HPDE6-E6E7 (cell line): ENCODE data around the gene CDC37.
"Not testable (repeated sequence)": the region's sequence is repeated elsewhere in the genome, so short reads cannot be mapped to it uniquely, and the experiment has no call there.

Experiments used
- DNase-seq: peaks from one replicate; pipeline ENCODE4 v3.0.0; 2011; ENCODE audit warnings: missing footprints; ENCODE audit errors: extremely low spot score

CDC37 gene

GRCh38 chr19:10419646-10420443 is 16.5 kb upstream of the CDC37 start:
- no peak for DNase-seq

- no peak for DNase-seq
These were observed 15.9 kb upstream of the CDC37 start for GRCh38 chr19:10419200-10419645.

GRCh38 chr19:10418485-10419199 is 15.3 kb upstream of the CDC37 start:
- DNase-seq, result no peak

DNA sequence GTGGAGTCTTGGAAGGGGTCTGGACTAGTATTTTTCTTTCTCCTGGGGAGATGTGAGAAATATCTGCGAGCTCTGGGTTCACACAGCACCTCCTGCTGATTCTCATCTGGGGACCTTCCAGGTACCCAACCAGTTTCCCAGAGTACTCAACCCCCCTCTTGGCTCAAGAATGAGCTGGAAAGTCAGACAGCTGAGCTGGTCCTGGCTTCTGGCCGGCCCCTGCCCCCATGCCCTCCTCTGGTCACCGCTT is 14.8 kb upstream of the CDC37 start:
- no peak for DNase-seq

DNA sequence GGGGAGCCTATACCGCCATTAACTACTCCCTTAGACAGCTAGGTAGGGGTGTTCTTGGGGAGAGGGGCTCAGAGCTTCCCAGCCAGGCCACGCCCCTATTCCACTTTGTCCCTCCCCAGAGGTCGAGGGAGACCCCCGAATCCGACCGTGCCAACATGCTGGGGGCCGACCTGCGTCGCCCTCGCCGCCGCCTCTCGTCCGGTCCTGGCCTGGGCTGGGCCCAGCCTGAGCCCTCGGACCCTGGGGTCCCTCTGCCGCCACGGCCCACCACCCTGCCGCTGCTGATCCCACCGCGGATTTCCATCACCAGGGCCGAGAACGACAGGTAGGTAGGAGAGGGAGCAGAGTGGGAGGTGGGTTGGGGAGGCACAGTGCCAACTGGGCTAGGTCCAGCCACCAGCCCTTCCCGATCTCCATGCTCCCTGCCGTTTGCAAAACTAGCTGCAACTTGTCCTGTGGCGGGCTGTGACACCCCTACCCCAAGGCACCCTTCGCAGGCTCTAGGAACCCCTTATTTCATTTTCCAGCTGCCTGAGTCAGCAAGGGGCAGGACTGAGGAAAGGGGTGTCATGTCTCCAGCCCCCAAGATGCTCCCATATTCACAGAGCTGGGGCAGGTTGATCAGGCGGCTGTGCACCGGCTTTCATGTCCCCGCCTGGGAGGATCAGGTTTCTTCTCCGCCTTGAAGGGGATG is 14.3 kb upstream of the CDC37 start:
- DNase-seq, result no peak

DNA sequence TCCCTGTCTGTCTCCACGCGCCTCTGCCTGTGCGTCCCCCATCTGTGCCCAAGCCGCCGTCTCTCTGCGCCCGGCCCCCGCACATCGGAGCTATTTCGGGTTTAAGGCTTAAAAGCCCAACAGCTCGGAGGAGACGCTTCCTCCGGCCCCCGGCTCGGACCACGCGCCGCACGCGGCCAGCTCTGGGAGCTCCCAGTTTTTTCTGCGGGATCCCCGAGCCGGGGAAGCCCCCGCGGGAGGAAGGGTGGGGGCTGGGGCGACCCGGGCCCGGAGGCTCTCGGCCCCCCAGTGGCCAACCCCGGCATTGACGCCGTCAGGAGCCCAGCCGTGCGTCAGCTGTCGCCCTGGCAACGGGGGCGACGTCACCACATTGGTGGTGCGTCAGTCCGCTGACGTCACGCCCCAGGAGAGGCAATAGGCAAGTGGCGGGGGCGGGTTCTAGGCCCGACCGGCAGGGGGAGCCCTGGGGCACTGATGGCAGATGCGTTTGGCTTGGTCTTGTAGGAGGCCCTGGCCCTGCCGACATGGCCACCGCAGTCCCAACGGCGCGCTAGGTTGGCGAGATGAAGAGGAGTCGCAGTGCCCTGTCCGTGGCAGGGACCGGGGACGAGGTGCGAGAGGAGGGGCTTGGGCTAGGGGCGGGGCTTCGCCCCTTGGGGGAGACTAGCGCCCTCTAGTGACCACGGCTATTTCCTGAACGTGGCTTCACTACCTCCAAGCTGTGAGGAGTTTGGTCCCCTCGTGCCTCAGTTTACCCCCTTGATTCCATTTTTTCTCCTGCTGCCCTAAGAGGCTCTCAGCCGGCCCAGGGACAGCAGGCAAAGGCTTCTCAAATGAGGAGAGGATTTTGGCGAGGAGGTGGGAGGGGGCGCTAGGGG is 13.3 kb upstream of the CDC37 start:
- DNase-seq, result no peak

DNA sequence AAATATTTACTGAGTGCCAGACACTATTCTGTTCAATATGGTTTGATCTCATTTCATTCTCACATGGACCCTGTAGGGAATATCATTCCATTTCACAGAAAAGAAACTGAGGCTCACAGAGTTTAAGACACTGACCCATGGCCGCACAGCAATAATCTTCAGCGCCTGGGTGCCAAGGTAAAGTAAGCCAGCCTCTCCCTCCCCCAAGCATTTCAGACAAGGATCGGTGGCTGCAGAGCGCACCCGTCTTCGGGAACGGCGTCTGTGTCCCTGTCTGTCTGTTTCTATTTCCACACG is 12.7 kb upstream of the CDC37 start:
- no peak for DNase-seq

DNA sequence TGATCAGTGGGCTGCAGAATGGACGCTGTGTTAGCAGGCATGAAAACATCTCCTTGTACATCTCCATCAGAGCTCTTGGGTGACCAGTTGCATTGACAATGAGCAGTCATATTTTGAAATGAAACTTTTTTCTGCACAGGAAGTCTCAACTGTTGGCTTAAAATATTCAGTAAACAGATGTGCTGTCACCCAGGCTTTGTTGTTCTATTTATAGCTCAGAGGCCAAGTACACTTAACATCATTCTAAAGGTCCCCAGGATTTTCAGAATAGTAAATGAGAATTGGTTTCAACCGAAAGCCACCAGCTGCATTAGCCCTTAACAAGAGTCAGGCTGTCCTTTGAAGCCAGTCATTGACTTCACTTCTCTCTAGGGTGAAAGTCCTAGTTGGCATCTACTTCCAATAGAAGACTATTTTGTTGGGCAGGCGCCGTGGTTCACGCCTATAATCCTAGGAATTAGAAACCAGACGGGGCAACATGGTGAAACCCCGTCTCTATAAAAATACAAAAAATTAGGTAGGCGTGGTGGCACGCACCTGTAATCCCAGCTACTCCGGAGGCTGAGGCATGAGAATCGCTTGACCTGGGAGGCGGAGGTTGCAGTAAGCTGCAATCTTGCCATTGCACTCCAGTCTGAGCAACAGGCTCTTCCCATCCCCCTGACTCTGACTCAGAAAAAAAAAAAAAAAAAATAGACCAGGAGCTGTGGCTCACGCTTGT is 9.1 kb upstream of the CDC37 start:
- DNase-seq, result no peak

DNA sequence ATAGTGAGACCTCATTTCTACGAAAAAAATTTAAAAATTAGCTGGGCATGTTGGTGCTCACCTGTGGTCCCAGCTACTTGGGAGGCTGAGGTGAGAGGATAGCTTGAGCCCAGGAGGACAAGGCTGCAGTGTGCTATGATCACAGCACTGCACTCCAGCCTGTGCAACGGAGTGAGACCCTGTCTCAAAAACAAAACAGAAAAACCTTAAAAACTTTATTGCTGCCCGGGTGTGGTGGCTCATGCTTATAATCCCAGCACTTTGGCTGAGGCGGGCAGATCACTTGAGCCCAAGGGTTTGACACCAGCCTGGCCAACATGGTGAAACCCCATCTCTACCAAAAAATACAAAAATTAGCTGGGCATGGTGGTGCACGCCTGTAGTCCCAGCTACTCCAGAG is 7.9 kb upstream of the CDC37 start:
- not testable (repeated sequence) for DNase-seq

- DNase-seq, result no peak
These were observed 5.4 kb upstream of the CDC37 start for GRCh38 chr19:10408511-10409283.

GRCh38 chr19:10407096-10407495 is 3.8 kb upstream of the CDC37 start:
- DNase-seq, result no peak

GRCh38 chr19:10406191-10406590 is 2.8 kb upstream of the CDC37 start:
- no peak for DNase-seq

DNA sequence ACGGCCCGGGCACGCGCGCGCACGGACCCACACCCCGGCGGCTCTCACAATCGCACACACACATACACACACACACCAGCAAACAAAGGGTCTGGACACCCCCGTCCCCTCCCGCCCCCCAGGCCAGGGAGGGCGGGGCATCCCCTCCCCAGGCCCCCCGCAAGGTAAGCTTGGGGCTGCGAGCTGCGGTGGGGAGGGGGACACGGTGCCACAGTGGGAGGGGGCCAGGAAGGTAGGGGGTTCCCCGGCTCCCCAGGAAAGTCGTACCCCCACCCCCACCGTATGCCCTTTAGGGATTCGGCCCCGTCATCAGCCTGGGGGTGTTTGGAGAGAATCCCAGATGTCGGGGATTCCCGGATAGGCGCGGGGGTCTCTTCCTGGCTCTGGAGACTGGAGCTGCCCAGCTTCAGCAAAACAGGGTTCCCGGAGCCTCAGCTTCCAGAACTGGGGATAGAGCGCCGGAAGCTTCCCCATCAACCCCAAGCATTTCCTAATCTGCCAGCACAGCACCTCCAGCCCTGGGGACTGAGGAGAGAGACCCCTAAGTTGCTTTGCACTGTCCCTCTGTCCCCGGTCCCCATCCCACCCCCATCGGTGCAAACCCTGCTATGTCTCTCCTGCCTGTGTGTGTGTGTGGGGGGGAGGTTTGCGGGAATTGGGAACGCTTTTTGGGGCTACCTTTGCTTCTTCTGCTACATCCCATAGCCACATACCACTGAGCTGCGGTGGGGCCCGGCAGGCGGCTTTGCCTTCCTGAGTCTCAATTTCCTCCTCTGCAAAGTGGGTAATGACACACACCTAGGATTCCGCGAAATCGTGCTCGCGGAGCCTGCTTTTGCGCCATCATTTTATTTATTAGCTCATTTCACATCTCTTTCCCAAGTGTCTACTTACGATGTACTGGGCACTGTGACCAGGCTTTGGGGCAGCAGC is 1.8 kb upstream of the CDC37 start:
- DNase-seq, result no peak

DNA sequence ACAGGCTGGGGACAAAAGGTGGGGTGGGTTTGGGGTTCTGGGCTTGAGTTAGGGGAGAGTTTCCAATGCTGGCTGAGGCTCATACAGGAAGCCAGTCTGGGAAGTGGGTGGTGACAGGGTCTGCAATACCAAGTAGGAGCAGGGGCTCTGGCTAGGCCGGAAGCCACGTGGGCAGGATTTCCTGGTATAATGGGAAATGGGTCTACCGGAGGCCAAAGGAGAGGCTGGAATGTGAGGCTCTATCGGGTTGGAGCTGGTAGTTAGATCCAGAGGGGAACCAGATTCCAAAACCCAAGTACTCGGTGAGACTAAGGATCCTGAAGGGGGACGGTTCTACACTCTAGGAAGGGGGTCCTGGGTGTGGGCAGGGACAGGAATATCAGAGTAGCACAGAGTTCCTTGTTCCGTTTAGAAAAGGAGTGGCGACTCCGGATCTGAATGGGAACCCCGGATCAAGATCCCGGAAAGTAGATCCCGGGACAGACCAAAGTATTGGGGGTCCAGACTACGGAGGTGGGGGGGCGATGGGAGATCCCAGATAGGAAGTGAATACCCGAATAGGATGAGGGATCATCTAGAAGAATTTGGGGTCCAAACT is 802 bp downstream of the CDC37 start:
- DNase-seq, result no peak

DNA sequence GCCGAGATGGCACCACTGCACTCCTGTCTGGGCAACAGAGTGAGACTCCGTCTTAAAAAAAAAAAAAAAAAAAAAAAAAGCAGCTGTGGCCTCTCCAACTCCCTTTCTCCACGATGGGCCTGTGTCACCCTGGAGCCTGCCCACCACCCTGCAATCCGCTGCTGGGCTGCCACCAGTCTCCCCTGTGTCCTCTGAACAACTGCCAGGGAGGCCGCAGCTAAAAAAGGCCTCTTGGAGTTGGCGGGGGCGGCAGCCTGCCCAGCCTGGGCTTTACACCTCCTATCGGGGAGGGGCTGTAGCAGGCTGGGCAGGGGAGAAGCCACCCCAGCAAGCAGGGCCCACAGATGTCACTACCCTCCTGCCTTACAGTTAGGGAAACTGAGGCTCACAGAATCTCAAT is 3.5 kb downstream of the CDC37 start:
- no peak for DNase-seq

DNA sequence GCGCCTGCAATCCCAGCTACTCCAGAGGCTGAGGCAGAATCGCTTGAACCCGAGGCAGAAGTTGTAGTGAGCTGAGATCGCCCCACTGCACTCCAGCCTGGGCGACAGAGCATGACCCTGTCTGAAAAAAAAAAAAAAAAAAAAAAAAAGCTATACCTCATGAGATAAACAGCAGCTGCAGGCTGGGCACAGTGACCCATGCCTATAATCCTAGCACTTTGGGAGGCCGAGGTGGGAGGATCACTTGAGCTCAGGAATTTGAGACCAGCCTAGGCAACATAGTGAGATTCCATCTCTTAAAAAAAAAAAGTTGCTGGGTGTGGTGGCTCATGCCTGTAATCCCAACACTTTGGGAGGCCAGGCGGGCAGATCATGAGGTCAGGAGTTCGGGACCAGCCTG is 4.0 kb downstream of the CDC37 start:
- not testable (repeated sequence) for DNase-seq

DNA sequence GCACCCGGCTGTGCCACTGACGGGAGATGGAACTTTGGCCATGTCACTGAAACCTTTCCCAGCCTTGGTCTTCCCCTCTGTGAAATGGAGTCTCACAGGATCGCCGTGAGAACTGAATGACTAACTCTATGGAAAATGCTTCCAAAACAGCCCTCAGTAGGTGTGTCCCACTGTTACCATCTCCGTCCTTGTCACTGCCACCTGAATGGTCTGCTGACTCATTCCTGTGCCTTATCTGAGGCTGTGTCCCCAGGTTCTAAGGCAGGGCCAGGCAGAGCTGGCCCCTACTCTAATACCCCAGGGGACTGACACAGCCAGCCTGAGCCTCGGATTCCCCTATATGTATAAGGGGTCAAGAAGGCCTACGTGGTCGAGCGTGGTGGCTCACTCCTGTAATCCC is 4.5 kb downstream of the CDC37 start:
- DNase-seq, result no peak

DNA sequence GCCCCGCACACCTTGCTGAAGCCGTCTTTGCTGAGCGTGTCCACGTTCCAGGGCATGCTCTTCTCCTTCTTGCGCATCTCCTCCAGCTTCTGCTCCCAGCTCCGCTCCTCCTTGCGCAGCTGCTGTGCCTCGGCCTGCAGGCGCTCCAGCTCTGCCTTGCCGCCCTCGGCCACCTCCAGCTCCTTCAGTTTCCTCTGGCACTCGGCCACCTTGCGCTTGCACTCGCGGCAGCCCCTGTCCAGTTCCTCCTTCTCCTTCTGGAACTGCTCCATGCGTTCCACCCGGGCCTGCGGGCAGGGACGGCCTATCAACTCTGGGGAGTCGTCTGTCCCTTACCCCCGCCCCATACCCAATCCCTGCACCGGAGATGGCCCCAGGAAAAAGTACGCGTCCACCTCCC is 7.4 kb downstream of the CDC37 start:
- DNase-seq, result no peak

GRCh38 chr19:10395436-10395835 is 7.9 kb downstream of the CDC37 start:
- no peak for DNase-seq
